Epithelial cell of prostate (primary cell): ENCODE data around the gene KIF6.

Source experiments
- DNase-seq: peaks from one replicate; pipeline ENCODE4 v3.0.0-alpha.2; 2011; ENCODE audit warnings: low read depth, low spot score
- H3K27ac ChIP-seq: fragments of 450-650 bp; 2 replicates; pipeline ENCODE4 v1.5.1; 2017; ENCODE audit warnings: mild to moderate bottlenecking

The KIF6 gene

DNA sequence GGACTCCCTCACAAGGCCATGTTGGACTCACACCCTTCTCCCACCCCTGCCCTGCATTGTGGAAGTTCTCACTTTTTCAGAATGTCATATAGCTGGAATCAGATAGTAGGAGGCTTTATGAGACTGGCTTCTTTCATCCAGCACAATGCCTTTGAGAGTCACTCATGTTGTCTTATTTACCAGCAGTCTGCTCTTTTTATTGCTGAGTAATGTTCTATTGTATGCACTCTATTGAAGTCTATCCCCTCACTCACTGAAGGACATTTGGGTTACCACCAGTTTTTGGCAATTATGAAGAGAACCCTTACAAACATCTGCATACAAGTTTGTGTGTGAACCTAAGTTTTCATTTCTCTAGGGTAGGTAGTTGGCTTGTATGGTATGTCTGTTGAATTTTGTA lies 321.9 kb downstream of the KIF6 start:
- no peak for DNase-seq
- H3K27ac ChIP-seq = no peak overlapping the region

DNA sequence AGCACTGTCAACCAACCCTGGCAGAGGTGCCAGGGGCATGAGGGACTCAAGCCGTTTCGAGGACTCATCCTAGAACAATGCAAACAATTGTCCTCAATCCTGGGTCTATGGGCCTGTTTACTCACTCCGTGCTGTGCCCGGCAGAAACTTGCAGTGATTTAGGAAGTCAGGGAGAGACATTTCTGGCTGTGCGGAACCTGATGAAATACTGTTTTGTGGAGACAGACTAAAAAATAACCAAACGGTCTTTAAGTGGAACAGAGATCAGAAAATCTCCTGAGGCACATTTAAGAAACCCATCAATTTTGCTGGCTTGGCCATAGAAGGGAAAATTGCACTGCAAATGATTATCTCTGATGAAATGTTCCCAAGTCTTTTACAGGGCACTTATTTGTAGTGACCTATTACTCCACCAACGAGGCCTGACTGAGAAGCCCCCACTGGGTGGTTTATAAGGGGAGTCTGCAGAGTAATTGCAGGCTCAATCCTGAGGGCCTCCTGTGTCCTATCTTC lies 322.9 kb downstream of the KIF6 start:
- no peak overlapping the region for H3K27ac ChIP-seq
- no peak for DNase-seq

GRCh38 chr6:39401376-39401775 lies 323.8 kb downstream of the KIF6 start:
- DNase-seq = no peak
- H3K27ac ChIP-seq = no peak overlapping the region

GRCh38 chr6:39400026-39400425 lies 325.2 kb downstream of the KIF6 start:
- no peak for DNase-seq
- H3K27ac ChIP-seq = no peak overlapping the region

DNA sequence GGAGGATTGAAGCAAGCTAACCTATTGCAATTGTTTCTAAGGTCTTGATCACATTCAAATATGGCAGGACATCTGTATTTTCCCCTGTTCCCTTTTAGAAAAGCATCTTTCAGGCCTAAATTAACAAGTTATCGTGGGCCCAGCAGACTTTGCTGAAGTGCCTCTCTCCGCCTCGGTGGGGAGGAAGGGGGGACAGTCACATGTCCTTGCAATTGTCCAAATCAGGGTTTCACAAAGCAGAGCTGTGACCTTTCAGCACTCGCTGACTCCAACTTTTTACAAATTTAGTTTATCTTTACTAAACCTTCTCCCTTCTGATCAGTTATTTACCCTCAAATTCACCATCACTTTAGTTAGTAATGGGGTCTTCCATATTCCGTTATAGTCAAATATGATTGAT lies 328.4 kb downstream of the KIF6 start:
- H3K27ac ChIP-seq = no peak overlapping the region
- no peak for DNase-seq

GRCh38 chr6:39393075-39393474 lies 332.1 kb downstream of the KIF6 start:
- no peak for DNase-seq

GRCh38 chr6:39391182-39391581 lies 334.0 kb downstream of the KIF6 start:
- DNase-seq = no peak
- no peak overlapping the region for H3K27ac ChIP-seq

More at GRCh38 chr6:39393075-39393474, 332.1 kb downstream of the KIF6 start:
- H3K27ac ChIP-seq = no peak overlapping the region

- no peak for DNase-seq
- H3K27ac ChIP-seq = no peak overlapping the region
Observed at GRCh38 chr6:39389484-39389767, 335.8 kb downstream of the KIF6 start.

- no peak for DNase-seq
- no peak overlapping the region for H3K27ac ChIP-seq
Observed at GRCh38 chr6:39388606-39389483, 336.4 kb downstream of the KIF6 start.

DNA sequence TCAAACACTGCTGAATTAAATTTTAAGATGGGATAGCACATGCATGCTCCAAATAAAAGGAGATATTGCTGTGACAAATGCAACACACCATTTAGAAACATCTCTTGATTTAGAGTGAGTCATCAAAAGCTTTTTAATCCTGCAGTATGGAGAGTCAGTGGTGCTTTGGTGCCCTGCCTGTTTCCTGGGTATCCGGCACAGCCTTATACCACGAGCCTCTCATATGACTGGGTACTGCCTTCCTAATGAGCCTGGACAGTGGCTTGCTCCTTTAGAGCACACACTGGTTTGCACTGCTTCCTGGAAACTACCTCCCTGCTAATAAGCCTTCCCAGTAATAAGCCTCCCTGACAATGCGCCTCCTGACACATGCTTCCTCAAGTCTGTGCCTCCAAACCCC lies 337.4 kb downstream of the KIF6 start:
- H3K27ac ChIP-seq = no peak overlapping the region
- peak; percentile 6 for DNase-seq

GRCh38 chr6:39386487-39386886 lies 338.7 kb downstream of the KIF6 start:
- no peak overlapping the region for H3K27ac ChIP-seq
- DNase-seq = no peak

DNA sequence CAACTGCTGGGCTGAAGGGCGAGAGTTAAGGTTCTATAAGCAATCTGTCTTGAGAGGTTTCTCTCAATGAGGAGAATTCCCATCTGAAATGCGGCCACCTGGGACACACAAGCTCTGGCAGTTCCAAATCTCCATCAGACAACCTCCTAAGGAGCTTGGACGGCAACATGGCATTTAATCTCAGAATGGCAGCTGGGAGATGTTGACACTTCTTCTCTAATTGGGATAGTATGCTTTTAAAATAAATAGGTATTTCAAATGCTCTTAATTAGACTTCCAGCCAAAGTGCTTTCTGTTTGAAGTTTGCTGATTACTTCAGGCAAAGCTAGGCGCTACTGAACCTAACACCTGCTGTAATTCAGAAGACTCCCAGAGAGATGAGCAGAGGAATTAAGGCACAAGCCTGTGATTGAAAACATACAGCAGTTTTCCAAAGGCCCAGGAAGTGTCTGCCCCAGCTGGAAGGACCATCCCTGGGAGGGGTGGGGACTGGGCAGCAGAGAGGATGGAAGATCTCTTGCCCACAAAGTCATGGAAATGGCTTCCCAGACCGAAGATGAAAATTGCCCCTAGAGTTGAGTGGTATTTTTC lies 343.6 kb downstream of the KIF6 start:
- no peak for DNase-seq

GRCh38 chr6:39380837-39381549 lies 344.2 kb downstream of the KIF6 start:
- no peak overlapping the region for H3K27ac ChIP-seq

More for the DNA sequence above, 343.6 kb downstream of the KIF6 start:
- H3K27ac ChIP-seq = no peak overlapping the region

GRCh38 chr6:39378960-39379425 lies 346.2 kb downstream of the KIF6 start:
- DNase-seq = no peak
- no peak overlapping the region for H3K27ac ChIP-seq

More at GRCh38 chr6:39380837-39381549, 344.2 kb downstream of the KIF6 start:
- no peak for DNase-seq

GRCh38 chr6:39378175-39378959 lies 346.8 kb downstream of the KIF6 start:
- DNase-seq = no peak

DNA sequence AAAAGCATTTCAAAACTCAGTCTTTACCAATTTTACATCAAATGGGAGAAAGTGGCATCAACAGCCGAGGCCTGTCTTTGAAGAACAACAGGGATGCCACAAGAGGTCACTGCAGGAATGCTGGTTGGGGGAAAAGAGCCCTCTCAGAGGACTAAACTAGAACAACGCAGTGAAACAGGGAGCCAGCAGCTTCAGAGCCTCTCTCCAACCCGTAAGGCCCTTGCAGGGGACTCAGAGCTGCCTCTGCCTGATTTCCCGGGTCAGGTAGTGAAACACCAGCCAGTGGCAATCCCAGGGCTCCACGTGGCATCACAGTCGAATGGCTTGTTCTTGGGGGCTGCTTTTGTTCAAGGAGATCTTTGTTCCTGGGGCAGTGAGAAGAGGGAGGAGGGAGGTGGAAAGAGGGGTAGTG lies 347.7 kb downstream of the KIF6 start:
- H3K27ac ChIP-seq = no peak overlapping the region
- DNase-seq = no peak

More at GRCh38 chr6:39378175-39378959, 346.8 kb downstream of the KIF6 start:
- H3K27ac ChIP-seq = no peak overlapping the region

- DNase-seq = no peak
- no peak overlapping the region for H3K27ac ChIP-seq
Observed at GRCh38 chr6:39375405-39375804, 349.8 kb downstream of the KIF6 start.

- no peak for DNase-seq
- no peak overlapping the region for H3K27ac ChIP-seq
Observed at GRCh38 chr6:39370390-39370789, 354.8 kb downstream of the KIF6 start.

- no peak overlapping the region for H3K27ac ChIP-seq
- DNase-seq = no peak
Observed at GRCh38 chr6:39369987-39370386, 355.2 kb downstream of the KIF6 start.

DNA sequence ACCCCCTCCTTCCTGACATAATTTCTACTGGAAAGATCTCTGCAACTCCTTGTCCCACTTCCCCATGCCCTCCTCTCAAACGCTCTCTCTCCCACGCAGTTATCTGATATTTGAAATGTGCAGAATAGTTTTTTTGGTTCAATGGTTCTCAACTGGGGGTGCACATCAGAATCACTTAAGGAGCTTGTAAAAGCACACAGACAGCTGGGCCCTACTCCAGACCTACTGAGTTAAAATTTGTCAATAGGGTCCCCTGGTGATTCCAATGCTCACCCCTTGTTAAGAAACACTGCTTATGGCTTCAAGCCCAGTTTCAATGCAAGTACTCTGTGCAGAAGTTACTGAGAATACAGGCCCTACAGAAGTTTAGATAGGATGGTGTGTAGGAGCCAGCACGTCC lies 357.5 kb downstream of the KIF6 start:
- no peak overlapping the region for H3K27ac ChIP-seq
- no peak for DNase-seq
